PC-9 (cell line): ENCODE data around the gene GRIP1.

Source experiments
- CTCF ChIP-seq: fragments of 200-600 bp; sonication (generic); conservative IDR thresholded peaks from 2 replicates; pipeline ENCODE4 v1.6.1; 2017; ENCODE audit warnings: mixed run types, antibody characterized with exemption, mild to moderate bottlenecking, moderate library complexity
- EZH2 ChIP-seq: fragments of 200-600 bp; sonication (generic); IDR thresholded peaks from 2 replicates; pipeline ENCODE4 v1.8.0; 2017; ENCODE audit warnings: antibody characterized with exemption, low read depth

- TF ChIP-seq CTCF, result peak; percentile 73
- no peak for TF ChIP-seq EZH2
Observed at GRCh38 chr12:66708704-66709456, 30.0 kb upstream of the GRIP1 start.
